ENCODE data around the gene USP3.
"Not testable (repeated sequence)": the region's sequence is repeated elsewhere in the genome, so short reads cannot be mapped to it uniquely, and the experiment has no call there.

Gene USP3

DNA sequence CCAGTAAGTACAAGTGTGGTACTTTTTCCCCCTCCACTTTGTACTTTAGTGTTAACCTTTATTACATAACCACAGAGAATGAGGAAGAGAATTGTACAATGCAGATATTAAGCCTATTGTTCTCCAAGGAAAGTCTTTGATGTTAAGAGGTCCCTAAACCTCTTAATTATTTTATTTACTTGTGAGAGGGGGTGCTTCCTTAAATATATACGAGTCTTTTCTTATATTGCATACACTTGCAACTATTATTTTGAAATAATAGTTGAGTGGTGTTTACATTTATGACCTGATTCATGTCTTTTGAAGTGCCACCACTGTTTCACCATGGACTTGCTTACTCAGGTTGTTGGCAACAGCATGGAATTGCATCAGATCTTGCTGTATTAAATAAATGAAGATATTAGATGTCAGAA, 10.1 kb downstream of the USP3 start:
- H3K4me3 ChIP-seq (ENCODE audit: low read length) = no peak overlapping the region
- no peak for DNase-seq (ENCODE audit: low read depth)
- TF ChIP-seq, protein P1, sequence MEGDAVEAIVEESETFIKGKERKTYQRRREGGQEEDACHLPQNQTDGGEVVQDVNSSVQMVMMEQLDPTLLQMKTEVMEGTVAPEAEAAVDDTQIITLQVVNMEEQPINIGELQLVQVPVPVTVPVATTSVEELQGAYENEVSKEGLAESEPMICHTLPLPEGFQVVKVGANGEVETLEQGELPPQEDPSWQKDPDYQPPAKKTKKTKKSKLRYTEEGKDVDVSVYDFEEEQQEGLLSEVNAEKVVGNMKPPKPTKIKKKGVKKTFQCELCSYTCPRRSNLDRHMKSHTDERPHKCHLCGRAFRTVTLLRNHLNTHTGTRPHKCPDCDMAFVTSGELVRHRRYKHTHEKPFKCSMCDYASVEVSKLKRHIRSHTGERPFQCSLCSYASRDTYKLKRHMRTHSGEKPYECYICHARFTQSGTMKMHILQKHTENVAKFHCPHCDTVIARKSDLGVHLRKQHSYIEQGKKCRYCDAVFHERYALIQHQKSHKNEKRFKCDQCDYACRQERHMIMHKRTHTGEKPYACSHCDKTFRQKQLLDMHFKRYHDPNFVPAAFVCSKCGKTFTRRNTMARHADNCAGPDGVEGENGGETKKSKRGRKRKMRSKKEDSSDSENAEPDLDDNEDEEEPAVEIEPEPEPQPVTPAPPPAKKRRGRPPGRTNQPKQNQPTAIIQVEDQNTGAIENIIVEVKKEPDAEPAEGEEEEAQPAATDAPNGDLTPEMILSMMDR (conservative IDR thresholded peaks at IDR 0.05; ENCODE audit: low read depth, low read length) = no peak

DNA sequence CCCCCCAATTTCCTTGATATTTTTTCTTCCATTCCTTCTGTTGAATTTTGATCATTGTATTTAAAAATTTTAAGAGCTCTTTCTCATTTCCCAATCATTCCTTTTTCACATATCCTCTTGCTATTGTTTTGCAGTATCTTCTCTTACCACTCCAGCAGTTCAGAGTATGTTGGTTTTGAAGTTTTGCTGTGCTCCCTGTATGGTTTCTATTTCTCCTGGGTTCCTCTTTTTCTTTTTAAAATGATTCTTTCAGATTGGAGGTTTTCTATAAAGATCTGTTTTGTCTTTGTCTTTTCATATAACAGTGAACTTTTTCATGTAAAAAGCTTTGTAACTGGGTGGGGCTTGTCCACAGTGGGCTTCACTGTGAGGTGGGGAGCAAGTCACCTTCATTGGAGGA, 12.8 kb downstream of the USP3 start:
- TF ChIP-seq, protein P1 (conservative IDR thresholded peaks at IDR 0.05; ENCODE audit: low read depth, low read length) = no peak
- H3K4me3 ChIP-seq (ENCODE audit: low read length) = no peak overlapping the region

DNA sequence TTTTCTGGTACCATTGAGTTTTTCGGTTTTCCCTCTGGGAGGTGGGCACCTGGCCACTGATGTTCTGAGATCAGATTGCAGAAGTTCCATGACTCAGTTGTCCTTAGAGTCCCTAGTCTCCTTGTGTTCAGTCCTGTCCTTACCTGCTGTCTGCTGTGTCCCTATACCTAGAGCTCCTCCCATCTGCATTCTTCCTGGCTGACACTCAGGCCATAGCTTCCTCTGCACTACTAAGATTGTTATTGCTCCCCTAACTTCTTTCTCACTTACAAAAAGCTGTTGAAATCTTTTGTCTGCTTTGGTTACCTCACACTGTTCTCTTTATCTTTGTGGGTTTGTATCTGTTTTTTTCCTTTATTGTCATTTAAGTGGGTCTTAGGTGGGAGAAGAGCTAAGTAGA, 13.2 kb downstream of the USP3 start:
- DNase-seq (ENCODE audit: low read depth) = no peak
- no peak overlapping the region for H3K4me3 ChIP-seq (ENCODE audit: low read length)

More for the DNA sequence above, 12.8 kb downstream of the USP3 start:
- DNase-seq (ENCODE audit: low read depth) = no peak

DNA sequence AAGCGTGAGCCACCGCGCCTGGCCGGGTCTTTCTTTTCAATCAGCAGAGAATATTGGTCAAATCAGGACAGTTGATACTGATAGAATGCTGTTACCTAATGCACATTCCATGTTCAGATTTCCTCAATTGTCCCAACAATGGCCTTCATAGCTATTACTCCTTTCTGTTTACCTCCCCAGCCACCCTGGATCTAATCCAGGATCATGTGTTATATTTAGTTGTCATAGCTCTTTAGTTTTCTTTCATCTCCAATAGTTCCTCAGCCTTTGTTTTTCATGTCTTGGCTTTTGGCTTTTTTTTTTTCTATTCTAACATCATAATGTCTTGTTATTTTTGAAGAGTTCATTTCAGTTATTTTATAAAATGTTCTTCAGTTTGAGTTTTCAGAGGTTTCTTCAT, 14.6 kb downstream of the USP3 start:
- no peak overlapping the region for H3K4me3 ChIP-seq (ENCODE audit: low read length)
- TF ChIP-seq, protein P1 (conservative IDR thresholded peaks at IDR 0.05; ENCODE audit: low read depth, low read length) = no peak
- DNase-seq (ENCODE audit: low read depth) = no peak

More for the DNA sequence above, 13.2 kb downstream of the USP3 start:
- TF ChIP-seq, protein P1 (conservative IDR thresholded peaks at IDR 0.05; ENCODE audit: low read depth, low read length) = no peak

DNA sequence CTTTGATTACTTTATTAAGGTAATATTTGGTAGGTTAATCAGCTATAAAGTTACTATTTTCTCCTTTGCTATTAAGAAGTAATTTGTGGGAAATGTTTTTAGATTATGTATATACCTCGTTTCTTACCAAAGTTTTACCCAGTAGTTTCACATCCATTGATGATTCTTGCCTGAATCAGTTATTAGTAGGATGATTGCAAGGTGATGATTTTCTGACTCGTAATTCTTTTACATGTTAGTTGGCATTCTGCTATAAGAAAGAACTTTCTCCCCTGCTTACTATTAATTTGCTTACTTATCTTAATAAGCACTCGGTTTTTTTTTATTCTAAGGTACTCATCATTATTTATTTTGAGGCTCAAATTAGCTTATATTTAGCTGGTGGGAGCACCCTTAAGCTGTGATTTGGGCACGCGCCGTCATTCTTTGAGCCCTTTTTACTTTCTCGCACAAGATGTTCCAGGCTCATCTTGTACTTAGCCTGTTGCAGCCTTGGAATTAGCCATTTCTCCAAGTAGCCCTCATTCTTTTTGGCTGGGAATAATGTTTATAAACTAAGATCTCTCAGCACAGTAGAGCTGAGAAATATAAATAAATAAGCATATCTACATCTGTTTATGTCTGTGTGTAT, 15.3 kb downstream of the USP3 start:
- TF ChIP-seq, protein P1 (conservative IDR thresholded peaks at IDR 0.05; ENCODE audit: low read depth, low read length) = no peak
- no peak overlapping the region for H3K4me3 ChIP-seq (ENCODE audit: low read length)
- no peak for DNase-seq (ENCODE audit: low read depth)

DNA sequence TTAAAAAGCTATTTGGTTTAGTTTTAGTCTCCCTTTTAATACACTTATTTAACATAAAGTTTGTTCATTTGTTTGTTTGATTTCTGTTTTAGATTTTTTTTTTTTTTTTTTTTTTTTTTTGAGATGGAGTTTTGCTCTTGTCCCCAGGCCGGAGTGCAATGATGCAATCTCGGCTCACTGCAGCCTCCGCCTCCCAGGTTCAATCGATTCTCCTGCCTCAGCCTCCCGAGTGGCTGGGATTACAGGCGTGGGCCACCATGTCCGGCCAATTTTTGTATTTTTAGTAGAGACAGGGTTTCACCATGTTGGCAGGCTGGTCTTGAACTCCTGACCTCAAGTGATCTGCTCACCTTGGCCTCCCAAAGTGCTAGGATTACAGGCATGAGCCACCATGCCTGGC, 16.1 kb downstream of the USP3 start:
- H3K4me3 ChIP-seq (ENCODE audit: low read length); DNase-seq (ENCODE audit: low read depth): not testable (repeated sequence)

DNA sequence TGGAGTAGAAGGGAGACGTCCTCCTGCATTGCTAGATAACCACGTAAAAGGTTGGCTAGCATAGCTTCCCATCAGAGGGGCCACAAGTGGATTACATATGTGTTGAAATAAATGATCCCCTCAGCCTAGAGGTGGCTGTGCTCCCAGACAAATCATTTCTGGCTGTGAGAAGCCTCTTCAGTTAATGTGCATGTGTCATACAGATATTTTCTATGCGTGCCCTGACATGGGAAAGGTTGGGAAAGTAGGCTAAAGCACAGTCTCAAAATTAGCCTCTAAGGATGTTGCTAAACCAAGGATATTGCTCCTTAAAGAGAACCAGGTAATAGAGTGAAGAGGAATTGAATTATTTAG, 17.8 kb downstream of the USP3 start:
- no peak overlapping the region for H3K4me3 ChIP-seq (ENCODE audit: low read length)
- TF ChIP-seq, protein P1 (conservative IDR thresholded peaks at IDR 0.05; ENCODE audit: low read depth, low read length) = no peak
- DNase-seq (ENCODE audit: low read depth) = no peak
